GM18858 (cell line): ENCODE results near the gene SYCN.

ENCODE experiments used
- ATAC-seq: cut with Tn5 transposase; IDR thresholded peaks from one replicate; pipeline ENCODE4 v1.9.1; 2021; ENCODE audit not compliant: unreplicated experiment

The SYCN gene

DNA sequence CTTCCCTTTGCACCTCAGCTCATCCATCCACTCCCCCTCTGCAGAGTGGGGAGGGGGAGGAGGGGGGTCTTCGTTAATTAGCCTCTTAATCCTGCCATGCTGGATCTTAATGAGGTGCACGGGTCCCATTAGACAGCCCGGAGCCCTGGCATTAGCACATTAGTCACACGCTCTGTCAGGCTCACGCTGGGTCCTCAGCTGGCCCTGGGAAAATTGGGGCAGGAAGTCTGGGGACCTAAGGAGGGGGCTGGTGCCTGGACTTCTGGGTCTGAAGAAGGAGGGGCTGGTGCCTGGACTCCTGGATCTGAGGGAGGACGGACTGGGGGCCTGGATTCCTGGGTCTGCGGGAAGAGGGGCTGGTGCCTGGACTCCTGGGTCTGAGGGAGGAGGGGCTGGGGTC is 7.7 kb downstream of the SYCN start:
- no peak for ATAC-seq

DNA sequence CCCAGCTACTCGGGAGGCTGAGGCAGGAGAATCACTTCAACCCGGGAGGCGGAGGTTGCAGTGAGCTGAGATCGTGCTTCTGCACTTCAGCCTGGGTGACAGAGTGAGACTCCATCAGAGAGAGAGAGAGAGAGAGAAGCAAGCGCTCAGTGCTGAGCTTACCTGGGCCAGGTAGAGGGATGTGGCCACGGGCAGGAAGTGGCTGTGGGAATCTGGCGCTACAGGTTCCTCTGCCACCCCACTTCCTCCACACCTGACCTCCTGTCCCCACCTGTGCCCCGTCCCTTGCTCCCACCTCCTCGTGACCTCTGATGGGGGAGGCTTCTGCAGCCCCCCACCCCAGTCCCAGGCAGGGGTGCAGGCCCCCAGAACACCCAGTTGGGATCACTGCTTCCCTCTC is 8.3 kb downstream of the SYCN start:
- ATAC-seq: no peak

DNA sequence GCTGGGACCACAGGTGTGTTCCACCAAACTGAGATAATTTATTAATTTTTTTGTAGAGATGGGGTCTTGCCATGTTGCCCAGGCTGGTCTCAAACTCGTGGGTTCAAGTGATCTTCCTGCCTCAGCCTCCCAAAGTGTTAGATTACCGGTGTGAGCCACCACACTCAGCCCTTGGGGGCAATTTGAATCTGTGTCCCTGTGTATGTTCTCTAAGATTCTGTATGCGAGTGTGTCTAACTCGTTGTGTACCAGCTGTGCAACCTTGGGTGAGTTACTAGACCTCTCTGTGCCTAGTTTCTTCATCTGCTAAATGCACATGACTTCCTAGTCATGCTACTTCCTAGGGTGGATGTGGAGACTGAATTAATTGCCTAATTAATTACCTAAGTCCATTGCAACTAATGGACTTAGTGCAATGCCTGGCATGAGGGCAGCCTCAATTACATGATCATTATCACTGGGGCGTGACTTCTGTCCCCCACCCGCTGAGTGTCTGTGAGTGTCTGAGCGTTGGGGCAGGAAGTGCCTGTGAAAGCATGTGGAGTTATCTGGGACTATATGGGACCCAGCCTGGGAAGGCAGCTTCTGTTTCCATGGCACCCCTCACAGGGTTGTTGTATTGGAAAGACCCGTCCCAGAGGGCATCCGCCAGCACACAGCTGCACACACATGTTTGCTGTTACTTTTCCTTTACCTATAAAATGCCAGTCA is 9.1 kb downstream of the SYCN start:
- ATAC-seq: no peak

DNA sequence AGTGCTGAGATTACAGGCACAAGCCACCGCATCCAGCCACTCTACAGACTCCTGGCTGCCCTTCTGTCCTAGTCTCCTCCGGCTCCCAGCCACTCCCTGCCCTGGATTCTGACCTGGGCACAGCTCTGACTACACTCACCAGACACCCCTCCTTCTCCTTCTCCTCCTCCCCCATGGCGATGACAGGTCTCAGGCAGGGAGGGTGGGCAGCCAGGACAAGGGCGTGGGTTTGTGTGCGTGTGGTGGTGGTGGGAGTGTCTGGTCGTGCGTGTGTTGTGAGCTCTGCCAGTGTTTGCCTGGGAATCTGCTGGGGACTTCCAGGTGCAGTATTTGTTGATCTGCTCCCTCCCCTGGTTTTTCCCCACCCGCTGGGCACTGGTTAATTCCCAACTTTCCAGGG is 10.3 kb downstream of the SYCN start:
- no peak for ATAC-seq

DNA sequence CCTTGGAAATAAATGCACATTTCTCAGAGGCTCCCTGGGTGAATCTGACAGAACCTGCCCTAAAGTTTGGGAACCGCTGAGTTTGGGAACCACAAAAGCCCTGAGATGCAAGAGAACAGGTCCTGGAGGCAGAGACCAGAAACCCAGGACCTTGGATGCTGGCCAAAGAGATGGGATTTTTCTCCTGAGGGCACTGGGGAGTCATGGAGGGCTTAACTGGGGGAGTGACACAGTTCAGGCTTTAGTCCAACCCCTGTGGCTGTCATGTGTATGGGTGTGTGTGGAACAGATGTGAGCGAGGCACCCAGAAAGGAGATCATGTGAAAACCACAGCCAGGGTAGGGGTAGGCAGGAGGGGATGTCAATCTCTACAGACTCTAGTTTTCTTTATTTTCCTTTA is 11.2 kb downstream of the SYCN start:
- no peak for ATAC-seq

DNA sequence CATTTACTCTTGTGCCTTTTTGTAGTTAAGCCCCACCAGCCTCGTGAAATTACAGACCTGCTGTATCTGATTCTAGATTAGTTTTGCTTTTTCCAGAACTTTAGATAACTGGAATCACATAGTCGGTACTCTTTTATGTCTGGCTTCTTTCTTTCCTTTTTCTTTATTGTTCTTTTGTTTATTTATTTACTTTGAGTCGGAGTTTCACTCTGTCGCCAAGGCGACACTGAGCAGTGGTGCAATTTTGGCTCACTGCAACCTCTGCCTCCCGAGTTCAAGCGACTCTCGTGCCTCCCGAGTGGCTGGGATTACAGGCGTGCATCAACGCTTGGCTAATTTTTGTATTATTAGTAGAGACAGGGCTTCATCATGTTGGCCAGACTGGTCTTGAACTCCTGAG is 13.3 kb downstream of the SYCN start:
- no peak for ATAC-seq

DNA sequence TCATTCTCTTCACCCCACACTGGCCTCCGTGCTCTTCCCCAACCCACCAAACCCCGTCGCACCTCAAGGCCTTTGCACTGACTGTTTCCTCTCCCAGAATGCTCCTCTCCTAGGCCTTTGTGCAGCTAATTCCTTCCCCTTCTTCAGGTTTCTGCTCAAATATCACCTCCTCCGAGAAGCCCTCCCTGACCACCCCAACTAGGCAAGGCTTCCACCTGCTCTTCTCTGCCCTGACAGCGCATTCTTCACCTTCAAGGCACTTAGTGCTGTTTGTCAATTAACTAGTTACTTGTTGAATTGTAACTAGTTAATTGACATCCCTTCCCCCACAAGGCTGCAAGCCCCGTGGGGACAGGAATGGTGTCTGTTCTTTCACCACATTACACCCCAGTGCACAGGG is 15.1 kb downstream of the SYCN start:
- ATAC-seq: no peak

DNA sequence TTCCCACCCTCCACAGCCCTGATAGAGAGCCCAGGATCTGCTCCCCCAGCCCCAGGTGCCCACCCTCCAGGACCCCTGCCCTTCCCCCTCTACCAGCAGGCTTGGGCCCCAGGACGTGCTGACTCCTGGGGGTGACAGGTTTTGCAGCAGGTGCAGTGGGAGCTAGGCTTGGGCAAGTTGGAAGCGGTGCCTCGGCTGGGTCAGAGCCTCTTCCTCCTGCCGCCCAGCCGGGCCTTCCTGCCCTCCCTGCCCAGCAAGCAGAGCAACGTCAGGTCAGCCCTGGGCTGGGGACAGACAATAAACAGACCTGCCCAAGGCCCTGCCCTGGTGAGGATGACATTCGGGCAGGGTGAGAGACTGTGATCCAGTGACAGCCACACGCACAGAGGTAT is 16.5 kb downstream of the SYCN start:
- ATAC-seq: no peak

DNA sequence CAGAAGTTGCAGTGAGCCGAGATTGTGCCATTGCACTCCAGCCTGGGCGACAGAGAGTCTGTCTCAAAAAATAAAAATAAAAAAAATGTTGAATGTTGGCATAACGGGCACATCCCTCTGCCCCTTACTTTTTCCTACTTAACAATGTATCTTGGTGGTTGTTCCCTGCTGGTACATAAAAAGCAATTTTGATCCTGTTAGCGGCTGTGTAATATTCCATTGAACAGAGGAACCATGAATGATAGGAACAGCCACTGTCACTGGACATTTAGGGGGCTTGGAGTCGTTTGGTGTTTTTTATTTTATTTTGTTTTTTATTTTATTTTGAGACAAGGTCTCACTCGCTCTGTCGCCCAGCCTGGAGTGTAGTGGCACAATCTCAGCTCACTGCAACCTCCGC is 17.7 kb downstream of the SYCN start:
- no peak for ATAC-seq

DNA sequence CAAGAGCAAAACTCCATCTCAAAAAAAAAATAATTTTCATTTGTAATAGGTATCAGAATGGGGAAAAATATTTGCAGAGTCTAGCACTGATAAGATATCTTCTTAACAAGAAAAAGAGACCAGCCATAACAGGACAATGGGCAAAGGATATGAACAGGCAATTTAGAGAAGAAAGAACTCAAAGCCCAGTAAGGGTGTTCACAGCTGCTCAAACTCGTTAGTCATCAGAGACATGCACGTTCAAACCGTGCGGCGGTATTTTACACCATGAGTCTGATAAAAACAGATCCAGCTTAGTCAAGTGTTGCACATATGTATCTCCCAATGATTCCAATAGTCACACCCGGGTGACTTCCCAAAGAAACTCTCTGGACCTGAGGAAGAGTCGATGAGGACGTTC is 21.0 kb downstream of the SYCN start:
- ATAC-seq: no peak

DNA sequence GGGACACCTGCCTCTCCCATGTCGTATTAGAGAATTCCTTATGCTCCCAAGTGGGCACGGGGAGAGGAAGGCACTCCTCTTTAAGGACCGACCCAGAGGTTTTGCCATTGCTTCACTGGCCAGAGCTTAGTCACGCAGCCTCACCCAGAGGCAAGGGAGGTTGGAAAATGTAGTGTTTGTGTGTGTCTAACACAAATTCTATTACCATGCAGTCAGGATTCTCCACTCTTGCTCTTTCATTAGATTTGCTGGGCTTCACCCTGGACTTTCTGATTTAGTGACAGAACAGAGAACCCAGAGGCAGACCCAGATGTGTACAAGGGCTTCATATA is 21.9 kb downstream of the SYCN start:
- ATAC-seq: no peak

DNA sequence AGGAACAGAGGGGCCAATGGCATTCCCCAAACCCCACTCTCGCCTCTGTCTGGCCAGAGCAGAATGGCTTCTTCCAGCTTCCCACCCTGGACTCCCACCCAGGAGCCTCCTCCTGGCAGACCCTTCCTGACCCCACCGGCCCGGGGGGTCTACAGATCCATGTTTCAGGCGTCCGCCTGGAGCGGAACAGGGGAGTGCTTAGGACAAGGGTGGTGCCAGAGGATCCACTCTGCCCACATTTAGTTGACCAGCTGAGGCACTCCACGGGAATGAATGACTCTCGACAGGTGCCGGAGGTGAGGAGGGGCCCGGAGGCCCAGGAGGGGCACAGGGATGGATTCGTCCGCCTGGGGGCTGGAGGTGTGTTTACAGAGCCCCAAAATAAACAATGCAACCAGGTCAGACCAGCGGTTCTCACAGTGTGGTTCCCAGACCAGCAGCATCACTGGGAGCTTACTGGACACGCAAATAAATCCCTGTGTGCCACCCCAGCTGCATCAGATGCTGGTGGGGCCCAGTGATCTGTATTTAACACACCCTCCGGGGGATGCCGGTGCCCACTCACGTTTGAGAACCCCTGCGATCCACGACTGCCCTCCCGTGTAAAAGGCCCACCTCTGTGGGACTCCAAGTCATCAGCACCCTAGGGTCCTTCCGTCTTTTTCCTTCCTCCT is 22.4 kb downstream of the SYCN start:
- ATAC-seq: no peak

DNA sequence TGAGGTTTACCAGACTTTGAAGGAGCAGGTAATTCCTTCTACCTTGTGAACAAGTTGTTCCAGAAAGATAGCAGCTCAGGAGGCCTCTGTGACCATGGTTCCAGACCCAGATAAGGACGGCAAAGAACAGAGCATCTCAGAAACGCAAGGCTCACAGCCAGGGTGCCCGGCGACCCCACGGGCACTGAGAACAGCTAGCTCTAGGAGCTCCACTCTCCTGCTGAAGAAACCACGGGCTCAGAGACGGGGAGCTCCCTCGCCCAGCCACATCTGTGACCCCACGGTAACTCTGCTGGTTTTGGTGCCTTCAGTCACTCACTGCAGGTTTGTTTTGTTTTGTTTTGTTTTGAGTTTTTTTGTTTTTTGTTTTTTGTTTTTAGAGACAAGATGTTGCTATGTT is 23.3 kb downstream of the SYCN start:
- no peak for ATAC-seq

DNA sequence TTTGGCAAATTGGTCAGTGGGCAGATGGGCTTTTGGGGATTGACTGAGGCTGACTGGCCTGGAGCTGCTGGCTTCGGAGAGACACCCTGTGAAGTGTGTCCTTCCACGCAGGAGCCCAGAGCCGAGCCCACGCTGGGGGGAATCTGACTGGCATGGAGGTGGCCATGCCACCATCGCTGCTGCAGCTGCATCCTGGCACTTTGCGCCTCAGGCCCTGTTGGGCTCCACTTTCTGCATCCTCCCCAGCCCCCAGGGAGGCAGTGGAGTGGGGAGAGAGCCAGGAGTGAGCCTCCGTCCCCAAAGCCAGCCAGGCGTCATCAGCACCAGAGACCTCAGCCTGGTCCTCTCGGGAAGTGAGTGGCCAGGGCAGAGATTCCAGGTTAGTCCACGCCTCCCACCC is 24.3 kb downstream of the SYCN start:
- no peak for ATAC-seq

DNA sequence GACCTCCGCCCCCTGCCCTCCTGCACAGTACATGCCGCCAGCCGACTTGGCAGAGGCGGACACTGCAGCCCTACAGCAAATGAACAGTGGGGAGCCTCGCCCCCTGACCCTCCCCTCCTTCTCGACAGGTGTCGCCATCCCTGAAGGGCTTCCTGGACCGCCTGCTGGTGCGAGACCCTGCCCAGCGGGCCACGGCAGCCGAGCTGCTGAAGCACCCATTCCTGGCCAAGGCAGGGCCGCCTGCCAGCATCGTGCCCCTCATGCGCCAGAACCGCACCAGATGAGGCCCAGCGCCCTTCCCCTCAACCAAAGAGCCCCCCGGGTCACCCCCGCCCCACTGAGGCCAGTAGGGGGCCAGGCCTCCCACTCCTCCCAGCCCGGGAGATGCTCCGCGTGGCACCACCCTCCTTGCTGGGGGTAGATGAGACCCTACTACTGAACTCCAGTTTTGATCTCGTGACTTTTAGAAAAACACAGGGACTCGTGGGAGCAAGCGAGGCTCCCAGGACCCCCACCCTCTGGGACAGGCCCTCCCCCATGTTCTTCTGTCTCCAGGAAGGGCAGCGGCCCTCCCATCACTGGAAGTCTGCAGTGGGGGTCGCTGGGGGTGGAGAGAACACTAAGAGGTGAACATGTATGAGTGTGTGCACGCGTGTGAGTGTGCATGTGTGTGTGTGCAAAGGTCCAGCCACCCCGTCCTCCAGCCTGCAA is 25.6 kb downstream of the SYCN start:
- no peak for ATAC-seq

DNA sequence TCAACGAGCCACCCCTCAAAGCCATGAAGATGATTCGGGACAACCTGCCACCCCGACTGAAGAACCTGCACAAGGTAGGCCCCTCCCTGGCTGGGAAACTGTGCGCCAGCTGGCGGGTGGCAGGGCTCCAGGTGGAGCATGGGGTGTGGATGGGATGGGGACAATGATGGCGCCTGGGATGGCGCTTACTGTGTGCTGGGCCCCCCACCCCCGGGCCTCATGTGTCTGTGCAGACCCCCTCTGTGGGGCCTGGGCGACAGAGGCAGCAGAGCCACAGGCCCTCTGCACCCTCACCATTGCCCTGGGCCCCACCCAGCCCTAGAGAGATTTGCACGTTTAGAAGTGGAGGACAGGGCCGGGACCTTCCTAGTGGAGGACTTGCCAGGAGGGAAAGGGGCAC is 26.3 kb downstream of the SYCN start:
- ATAC-seq: no peak

DNA sequence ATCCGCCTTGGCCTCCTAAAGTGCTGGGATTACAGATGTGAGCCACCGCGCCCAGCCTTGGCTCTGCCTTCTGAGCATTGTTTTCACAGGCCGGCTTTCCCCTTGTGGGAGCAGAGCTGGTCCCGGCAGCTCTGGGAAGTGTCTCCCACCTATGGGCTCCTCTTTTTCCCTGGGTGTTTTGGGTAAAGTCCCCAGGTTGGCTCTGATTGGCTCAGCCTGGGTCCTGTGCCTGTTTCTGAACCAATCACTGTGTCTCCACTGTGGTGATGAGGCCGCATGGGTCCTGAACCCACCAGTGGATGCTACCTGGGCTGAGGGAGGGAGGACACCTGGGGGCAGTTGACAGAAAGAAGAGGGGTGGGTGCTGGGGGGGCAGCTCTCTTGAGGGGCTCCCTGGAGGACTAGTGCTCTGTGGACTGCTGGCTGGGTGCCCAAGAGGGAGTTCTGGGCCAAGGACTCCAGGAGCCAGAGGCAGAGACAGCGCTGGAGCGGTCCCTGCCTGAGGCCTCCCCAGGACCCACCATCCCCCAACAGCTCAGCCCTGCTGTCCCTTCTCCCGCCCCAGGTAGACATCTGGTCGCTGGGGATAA is 26.9 kb downstream of the SYCN start:
- ATAC-seq: no peak

DNA sequence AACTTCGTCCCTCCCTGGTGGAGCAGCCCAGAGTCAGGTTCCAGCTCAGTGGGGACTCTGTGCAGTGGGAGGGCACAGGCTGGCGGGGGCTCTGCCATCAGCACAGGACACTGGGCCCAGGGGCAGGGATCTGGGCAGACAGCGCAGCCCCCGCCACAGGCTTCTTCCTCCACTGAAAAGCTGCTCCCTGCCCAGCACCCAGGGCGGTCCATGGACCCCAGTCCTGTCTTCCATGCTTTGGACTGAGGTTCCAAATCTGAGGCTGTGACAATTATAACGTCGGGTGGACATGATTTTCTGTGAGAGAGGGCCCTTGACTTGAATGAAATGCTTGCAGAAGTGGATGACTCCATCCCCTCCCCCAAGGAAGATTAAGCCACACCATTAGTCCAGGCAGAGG is 28.5 kb downstream of the SYCN start:
- ATAC-seq: no peak

DNA sequence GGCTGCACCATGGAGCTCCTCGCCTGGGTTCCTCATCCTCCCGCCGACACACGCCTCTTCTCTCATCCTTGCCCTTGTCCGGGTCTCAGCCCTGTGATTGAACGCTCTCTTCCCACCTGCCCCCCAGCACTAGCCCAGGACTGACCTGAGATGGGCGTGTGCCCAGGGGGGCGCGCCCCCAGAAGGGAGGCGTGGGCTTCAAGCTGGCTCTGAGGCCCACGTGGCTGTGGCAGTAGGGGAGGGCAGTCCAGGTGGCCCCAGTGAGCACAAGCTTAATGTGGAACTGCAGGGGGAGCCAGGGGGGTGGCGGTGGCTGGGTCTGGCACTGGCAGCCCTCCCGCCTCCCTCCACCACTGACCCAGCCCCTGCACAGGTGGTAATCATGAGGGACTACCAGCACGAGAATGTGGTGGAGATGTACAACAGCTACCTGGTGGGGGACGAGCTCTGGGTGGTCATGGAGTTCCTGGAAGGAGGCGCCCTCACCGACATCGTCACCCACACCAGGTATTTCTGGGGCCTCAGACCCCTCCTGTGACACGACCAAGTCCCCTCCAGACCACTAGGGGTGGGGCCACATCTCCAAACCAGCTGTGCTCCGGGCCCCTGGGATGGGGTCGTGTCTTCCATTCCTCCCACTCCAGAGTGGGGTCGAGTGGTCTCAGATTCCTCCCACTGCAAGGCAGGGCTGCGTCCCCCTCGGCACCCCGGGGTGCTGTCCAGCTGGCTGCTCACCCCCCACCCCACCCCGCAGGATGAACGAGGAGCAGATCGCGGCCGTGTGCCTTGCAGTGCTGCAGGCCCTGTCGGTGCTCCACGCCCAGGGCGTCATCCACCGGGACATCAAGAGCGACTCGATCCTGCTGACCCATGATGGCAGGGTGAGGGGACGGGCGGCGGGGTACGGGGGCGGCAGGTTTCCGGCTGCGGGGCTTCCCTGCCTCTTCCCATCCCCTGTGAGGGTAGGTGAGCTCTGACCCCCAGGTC is 29.2 kb downstream of the SYCN start:
- ATAC-seq: no peak

DNA sequence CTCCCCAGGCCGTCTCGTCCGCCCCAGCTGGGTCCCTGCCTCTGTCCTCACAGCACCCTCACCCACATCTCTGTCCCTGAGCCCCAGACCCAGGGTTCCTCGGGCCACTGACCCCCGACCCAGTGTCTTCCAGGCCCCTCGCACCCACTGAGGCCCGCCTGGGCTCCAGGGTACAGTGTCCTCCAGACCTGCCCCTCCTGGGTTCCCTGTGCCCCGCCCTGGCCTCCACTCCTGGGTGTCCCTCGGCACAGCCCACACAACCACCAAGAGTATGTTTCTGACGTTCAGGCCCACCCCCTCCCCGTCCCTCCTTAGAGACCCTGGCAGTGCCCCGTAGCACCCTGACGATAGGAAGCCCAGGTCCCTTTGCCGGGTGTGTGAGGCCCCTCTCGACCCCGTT is 29.9 kb downstream of the SYCN start:
- ATAC-seq: no peak

DNA sequence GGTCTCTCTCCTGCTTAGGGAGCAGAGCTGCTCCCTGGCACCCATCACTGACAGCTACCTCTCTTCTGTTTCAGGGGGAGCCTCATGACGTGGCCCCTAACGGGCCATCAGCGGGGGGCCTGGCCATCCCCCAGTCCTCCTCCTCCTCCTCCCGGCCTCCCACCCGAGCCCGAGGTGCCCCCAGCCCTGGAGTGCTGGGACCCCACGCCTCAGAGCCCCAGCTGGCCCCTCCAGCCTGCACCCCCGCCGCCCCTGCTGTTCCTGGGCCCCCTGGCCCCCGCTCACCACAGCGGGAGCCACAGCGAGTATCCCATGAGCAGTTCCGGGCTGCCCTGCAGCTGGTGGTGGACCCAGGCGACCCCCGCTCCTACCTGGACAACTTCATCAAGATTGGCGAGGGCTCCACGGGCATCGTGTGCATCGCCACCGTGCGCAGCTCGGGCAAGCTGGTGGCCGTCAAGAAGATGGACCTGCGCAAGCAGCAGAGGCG is 30.5 kb downstream of the SYCN start:
- no peak for ATAC-seq
